Activated CD8-positive, alpha-beta memory T cell treated with anti-CD3 and anti-CD28 coated beads, Interleukin-2, amount 50 U/mL, for 4 hours (primary cell): Measurements from ENCODE around the gene UBE2B.
"Not testable (repeated sequence)": the region's sequence is repeated elsewhere in the genome, so short reads cannot be mapped to it uniquely, and the experiment has no call there.

Experiments used
- DNase-seq: peaks from one replicate; pipeline ENCODE4 v3.0.0-alpha.2; 2020

UBE2B gene

GRCh38 chr5:134370871-134371833 is at the start of gene UBE2B:
Gene UBE2B (plus strand): TSS chr5:134371569. CDS start chr5:134371596, 27 bp downstream.
- DNase-seq: peak; percentile 96

GRCh38 chr5:134327327-134327726 is 44.0 kb upstream of the UBE2B start:
- DNase-seq: no peak

GRCh38 chr5:134328619-134329018 is 42.8 kb upstream of the UBE2B start:
- DNase-seq: no peak

GRCh38 chr5:134336833-134337232 is 34.5 kb upstream of the UBE2B start:
- not testable (repeated sequence) for DNase-seq

GRCh38 chr5:134343500-134343899 is 27.9 kb upstream of the UBE2B start:
- DNase-seq: not testable (repeated sequence)

GRCh38 chr5:134345476-134345875 is 25.9 kb upstream of the UBE2B start:
- not testable (repeated sequence) for DNase-seq

GRCh38 chr5:134345996-134346395 is 25.4 kb upstream of the UBE2B start:
- DNase-seq: no peak

GRCh38 chr5:134349463-134349862 is 21.9 kb upstream of the UBE2B start:
- no peak for DNase-seq

- no peak for DNase-seq
Observed at GRCh38 chr5:134355681-134356080, 15.7 kb upstream of the UBE2B start.

GRCh38 chr5:134365604-134366003 is 5.8 kb upstream of the UBE2B start:
- DNase-seq: no peak

GRCh38 chr5:134370311-134370870 is 978 bp upstream of the UBE2B start:
- DNase-seq: peak; percentile 21

- DNase-seq: peak; percentile 30
Observed at GRCh38 chr5:134371834-134372340, 518 bp downstream of the UBE2B start.

- not testable (repeated sequence) for DNase-seq
Observed at GRCh38 chr5:134373633-134374032, 2.3 kb downstream of the UBE2B start.

- no peak for DNase-seq
Observed at GRCh38 chr5:134374232-134374631, 2.9 kb downstream of the UBE2B start.

- DNase-seq: no peak
Observed at GRCh38 chr5:134380346-134380745, 9.0 kb downstream of the UBE2B start.

- not testable (repeated sequence) for DNase-seq
Observed at GRCh38 chr5:134382204-134382603, 10.8 kb downstream of the UBE2B start.

- DNase-seq: no peak
Observed at GRCh38 chr5:134383980-134384697, 12.8 kb downstream of the UBE2B start.

- no peak for DNase-seq
Observed at GRCh38 chr5:134387443-134387842, 16.1 kb downstream of the UBE2B start.

- no peak for DNase-seq
Observed at GRCh38 chr5:134392301-134392700, 20.9 kb downstream of the UBE2B start.

- no peak for DNase-seq
Observed at GRCh38 chr5:134394932-134395331, 23.6 kb downstream of the UBE2B start.

GRCh38 chr5:134396274-134396673 is 24.9 kb downstream of the UBE2B start:
- DNase-seq: no peak

GRCh38 chr5:134397196-134397595 is 25.8 kb downstream of the UBE2B start:
- DNase-seq: no peak

- DNase-seq: no peak
Observed at GRCh38 chr5:134398609-134399155, 27.3 kb downstream of the UBE2B start.
